H1 (cell line): ENCODE results near the gene PTPRR. TPM values are rescaled to one million over a fixed set of nuclear protein-coding genes. Genes with fewer than 3 reads are reported as not detected.
A peak's percentile ranks its signal among the peaks of the same experiment; 100 is the strongest.

Source experiments
- GABPA ChIP-seq: IDR thresholded peaks from 2 replicates; pipeline ENCODE4 v1.6.1; 2011; ENCODE audit warnings: mild to moderate bottlenecking, low read length, moderate library complexity, borderline replicate concordance; ENCODE audit not compliant: insufficient read depth
- MAFK ChIP-seq: IDR thresholded peaks from 2 replicates; pipeline ENCODE4 v1.6.1; 2012; ENCODE audit warnings: low read depth, mild to moderate bottlenecking, improper control_type of control experiment, low read length
- RNF2 ChIP-seq: fragments of 200-900, 300-1000 bp; sonication (generic); IDR thresholded peaks from 2 replicates; pipeline ENCODE4 v1.7.1; 2016; ENCODE audit warnings: borderline replicate concordance, low read depth, mild to moderate bottlenecking, antibody characterized with exemption, low read length; ENCODE audit not compliant: poor library complexity, severe bottlenecking; ENCODE audit errors: missing control alignments
- SAP30 ChIP-seq: fragments of 300-600 bp; sonication (generic); IDR thresholded peaks from 2 replicates; pipeline ENCODE4 v1.7.1; 2012; ENCODE audit warnings: low read length, moderate library complexity, mild to moderate bottlenecking, inconsistent platforms; ENCODE audit not compliant: insufficient read depth, insufficient replicate concordance
- polyA plus RNA-seq, 7 experiments: library from polyadenylated mRNA; depleted of rRNA in 3 of 7; stranded (reverse) in 5 of 7; unstranded in 2 of 7; fragments of >200 nt in 5 of 7; fragments of 200-250 nt in 2 of 7; gene quantifications; 1 replicate in 5 of 7; 2 replicates in 1 of 7; 4 replicates in 1 of 7; pipeline versions ENCODE4 v1.2.1 to v1.2.3, GENCODE V29; 2011 to 2013; ENCODE audit warnings: missing spikeins in 2 of 7, mixed read lengths in 2 of 7
- small RNA-seq: library from polyadenylated mRNA; stranded (forward); fragments of <200 nt; extraction: miRNeasy Mini kit (QIAGEN cat#:217004); gene quantifications from one replicate; pipeline ENCODE3, GENCODE V24; 2013; ENCODE audit not compliant: insufficient read depth
- total RNA-seq: library from RNA; stranded (reverse); fragmentation: NEBNext Ultra II Directional; extraction: Animal tissue kit (Norgen Biotek cat#: 25700); gene quantifications from 2 replicates; pipeline ENCODE4 v1.2.1, GENCODE V29; 2021
- TF ChIP-seq, protein P1 (sequence below), 3 experiments: IDR thresholded peaks; 1 replicate in 2 of 3; 2 replicates in 1 of 3; pipeline versions ENCODE4 v1.5.1 to v1.6.1; 2011; ENCODE audit warnings: low read length in 3 of 3, mild to moderate bottlenecking in 3 of 3, inconsistent platforms in 2 of 3, low read depth in 1 of 3, moderate library complexity in 1 of 3; ENCODE audit not compliant: insufficient read depth in 1 of 3; ENCODE audit errors: control extremely low read depth in 1 of 3
- TF ChIP-seq, protein P2 (sequence below): IDR thresholded peaks from 2 replicates; pipeline ENCODE4 v1.6.1; 2012; ENCODE audit warnings: inconsistent platforms

Gene PTPRR
- total and polyA plus RNA-seq, 2 of the 8 experiments (the other 6 are each of a cell fraction or from before 2014, with no cell fraction given), result 0.07 to 0.35 TPM

DNA sequence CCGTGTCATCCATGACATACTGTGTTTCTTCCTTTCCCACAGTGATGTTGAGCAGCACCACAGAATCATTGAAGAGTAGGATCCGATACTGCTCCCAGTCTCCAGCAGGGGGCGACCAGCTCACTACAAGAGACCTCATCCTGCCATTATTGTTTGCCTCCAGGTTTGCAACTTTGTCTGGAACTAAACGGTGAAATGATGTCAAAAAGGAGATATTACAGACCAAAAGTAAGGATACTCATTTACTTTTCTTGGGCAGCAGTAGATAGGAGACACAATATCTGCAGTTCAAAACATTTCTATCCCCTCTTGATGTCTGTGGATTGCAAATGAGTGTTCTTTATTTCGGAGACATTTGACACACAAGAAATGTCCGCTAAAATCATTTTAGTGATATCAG is 330.5 kb downstream of the PTPRR start (continued):
- TF ChIP-seq, protein P1, sequence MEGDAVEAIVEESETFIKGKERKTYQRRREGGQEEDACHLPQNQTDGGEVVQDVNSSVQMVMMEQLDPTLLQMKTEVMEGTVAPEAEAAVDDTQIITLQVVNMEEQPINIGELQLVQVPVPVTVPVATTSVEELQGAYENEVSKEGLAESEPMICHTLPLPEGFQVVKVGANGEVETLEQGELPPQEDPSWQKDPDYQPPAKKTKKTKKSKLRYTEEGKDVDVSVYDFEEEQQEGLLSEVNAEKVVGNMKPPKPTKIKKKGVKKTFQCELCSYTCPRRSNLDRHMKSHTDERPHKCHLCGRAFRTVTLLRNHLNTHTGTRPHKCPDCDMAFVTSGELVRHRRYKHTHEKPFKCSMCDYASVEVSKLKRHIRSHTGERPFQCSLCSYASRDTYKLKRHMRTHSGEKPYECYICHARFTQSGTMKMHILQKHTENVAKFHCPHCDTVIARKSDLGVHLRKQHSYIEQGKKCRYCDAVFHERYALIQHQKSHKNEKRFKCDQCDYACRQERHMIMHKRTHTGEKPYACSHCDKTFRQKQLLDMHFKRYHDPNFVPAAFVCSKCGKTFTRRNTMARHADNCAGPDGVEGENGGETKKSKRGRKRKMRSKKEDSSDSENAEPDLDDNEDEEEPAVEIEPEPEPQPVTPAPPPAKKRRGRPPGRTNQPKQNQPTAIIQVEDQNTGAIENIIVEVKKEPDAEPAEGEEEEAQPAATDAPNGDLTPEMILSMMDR (IDR thresholded peaks at IDR 0.05; ENCODE audit: control extremely low read depth in 1 of 3, insufficient read depth in 1 of 3, low read depth in 1 of 3, low read length in 3 of 3), result peak; percentile 75 to 93 (median 85)
- TF ChIP-seq RNF2 (no peak), GABPA (no peak), SAP30 (no peak), MAFK (no peak)
- TF ChIP-seq, protein P2, sequence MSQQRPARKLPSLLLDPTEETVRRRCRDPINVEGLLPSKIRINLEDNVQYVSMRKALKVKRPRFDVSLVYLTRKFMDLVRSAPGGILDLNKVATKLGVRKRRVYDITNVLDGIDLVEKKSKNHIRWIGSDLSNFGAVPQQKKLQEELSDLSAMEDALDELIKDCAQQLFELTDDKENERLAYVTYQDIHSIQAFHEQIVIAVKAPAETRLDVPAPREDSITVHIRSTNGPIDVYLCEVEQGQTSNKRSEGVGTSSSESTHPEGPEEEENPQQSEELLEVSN, result no peak
- TF ChIP-seq, all 59 proteins: peak for 3

Small RNA genes within 50 kb of the gene (small RNA-seq; reads per million reads assigned to genes)
- not detected for gene RF00019

Other genes with a start within 250 kb of the PTPRR start
- not detected in 2 replicates for gene TSPAN8, start 237.3 kb upstream of the PTPRR start, total RNA-seq
- gene TSPAN8, start 237.3 kb upstream of the PTPRR start, polyA plus RNA-seq (2011; rRNA removed), result not detected in 2 replicates